H1 (cell line): Measurements from ENCODE around the gene POLR3H. TPM values are rescaled to one million over a fixed set of nuclear protein-coding genes. Genes with fewer than 3 reads are reported as not detected.

Experiments used
- ATF3 ChIP-seq: IDR thresholded peaks from 2 replicates; pipeline ENCODE4 v1.6.1; 2011; ENCODE audit warnings: low read depth, mild to moderate bottlenecking, low read length; ENCODE audit not compliant: insufficient read depth
- CHD2 ChIP-seq: IDR thresholded peaks from 2 replicates; pipeline ENCODE4 v1.6.1; 2012; ENCODE audit warnings: low read length, improper control_type of control experiment
- CTCF ChIP-seq, 3 experiments: IDR thresholded peaks; 1 replicate in 2 of 3; 2 replicates in 1 of 3; pipeline versions ENCODE4 v1.5.1 to v1.6.1; 2011; ENCODE audit warnings: low read length in 3 of 3, mild to moderate bottlenecking in 3 of 3, inconsistent platforms in 2 of 3, low read depth in 1 of 3, moderate library complexity in 1 of 3; ENCODE audit not compliant: insufficient read depth in 1 of 3; ENCODE audit errors: control extremely low read depth in 1 of 3
- HDAC6 ChIP-seq: IDR thresholded peaks from one replicate; pipeline ENCODE4 v1.7.1; 2012; ENCODE audit warnings: low read depth, mild to moderate bottlenecking, inconsistent platforms, low read length, moderate library complexity
- TAF1 ChIP-seq: IDR thresholded peaks from 2 replicates; pipeline ENCODE4 v1.6.1; 2011; ENCODE audit warnings: mild to moderate bottlenecking, low read depth, low read length
- TAF7 ChIP-seq: optimal IDR thresholded peaks from 2 replicates; pipeline ENCODE3; 2011; ENCODE audit warnings: low read depth, mild to moderate bottlenecking, inconsistent platforms, low read length, moderate library complexity, borderline replicate concordance
- polyA plus RNA-seq, 7 experiments: library from polyadenylated mRNA; depleted of rRNA in 3 of 7; stranded (reverse) in 5 of 7; unstranded in 2 of 7; fragments of >200 nt in 5 of 7; fragments of 200-250 nt in 2 of 7; gene quantifications; 1 replicate in 5 of 7; 2 replicates in 1 of 7; 4 replicates in 1 of 7; pipeline versions ENCODE4 v1.2.1 to v1.2.3, GENCODE V29; 2011 to 2013; ENCODE audit warnings: missing spikeins in 2 of 7, mixed read lengths in 2 of 7
- total RNA-seq: library from RNA; stranded (reverse); fragmentation: NEBNext Ultra II Directional; extraction: Animal tissue kit (Norgen Biotek cat#: 25700); gene quantifications from 2 replicates; pipeline ENCODE4 v1.2.1, GENCODE V29; 2021

POLR3H gene
- total and polyA plus RNA-seq, 2 of the 8 experiments (the other 6 are each of a cell fraction or from before 2014, with no cell fraction given): 29.7 to 39.2 TPM

GRCh38 chr22:41585898-41586297 is 41.6 kb upstream of the POLR3H start (continued):
- no peak for TF ChIP-seq CTCF (IDR thresholded peaks at IDR 0.05; ENCODE audit: control extremely low read depth in 1 of 3, insufficient read depth in 1 of 3, low read depth in 1 of 3, low read length in 3 of 3)
- no peak for TF ChIP-seq HDAC6
- TF ChIP-seq TAF1: no peak
- no peak for TF ChIP-seq CHD2
- no peak for TF ChIP-seq ATF3
- TF ChIP-seq TAF7: no peak
